PC-9 (cell line): ENCODE results near the gene UBE2H. TPM values are rescaled to one million over a fixed set of nuclear protein-coding genes. Genes with fewer than 3 reads are reported as not detected.
"Not testable (repeated sequence)": the region's sequence is repeated elsewhere in the genome, so short reads cannot be mapped to it uniquely, and the experiment has no call there.

Source experiments
- BruUV-seq: library from RNA; stranded (reverse); fragments of 400-500 nt; replicated peaks from 2 replicates; lab custom pipeline; 2021; lab: Mats Ljungman, UMichigan
- CTCF ChIA-PET: fragments of 300-600 bp; sonication (Branson Sonifier 250); formaldehyde crosslinking; loops from one replicate; lab custom pipeline; 2022; ENCODE audit warnings: antibody characterized with exemption; lab: Charles Lee
- POLR2A ChIA-PET: fragments of 300-600 bp; sonication (Branson Sonifier 250); formaldehyde crosslinking; loops from one replicate; lab custom pipeline; 2022; ENCODE audit warnings: antibody characterized with exemption; ENCODE audit not compliant: unreplicated experiment; lab: Charles Lee
- DNase-seq, 2 experiments: peaks; one replicate each; pipeline versions ENCODE4 v3.0.0 to v3.0.0-alpha.2; 2015 to 2022; ENCODE audit warnings: mixed read lengths in 1 of 2
- H2AFZ ChIP-seq: fragments of 200-600 bp; sonication (generic); 2 replicates; pipeline ENCODE4 v1.8.1; 2017; ENCODE audit warnings: antibody characterized with exemption
- H3F3A ChIP-seq: fragments of 200-600 bp; sonication (generic); 2 replicates; pipeline ENCODE4 v1.8.1; 2017; ENCODE audit warnings: antibody characterized with exemption, mild to moderate bottlenecking, low read depth; ENCODE audit not compliant: insufficient read depth
- H3K27ac ChIP-seq: fragments of 200-600 bp; sonication (generic); 2 replicates; pipeline ENCODE4 v1.6.1; 2016; ENCODE audit warnings: mixed run types
- H3K27me3 ChIP-seq: fragments of 200-600 bp; sonication (generic); 2 replicates; pipeline ENCODE4 v1.6.1; 2016; ENCODE audit warnings: low read depth, mixed run types; ENCODE audit not compliant: insufficient read depth
- H3K36me3 ChIP-seq: fragments of 200-600 bp; sonication (generic); 2 replicates; pipeline ENCODE4 v1.6.1; 2016; ENCODE audit warnings: low read depth, mixed run types
- H3K4me1 ChIP-seq: fragments of 200-600 bp; sonication (generic); replicated peaks from 2 replicates; pipeline ENCODE4 v1.6.1; 2016; ENCODE audit warnings: mixed run types; ENCODE audit not compliant: insufficient read depth
- H3K4me2 ChIP-seq: fragments of 200-600 bp; sonication (generic); 2 replicates; pipeline ENCODE4 v1.6.1; 2017; ENCODE audit warnings: mixed run types
- H3K4me3 ChIP-seq: fragments of 200-600 bp; sonication (generic); 2 replicates; pipeline ENCODE4 v1.6.1; 2016; ENCODE audit warnings: mixed run types
- H3K79me2 ChIP-seq: fragments of 200-600 bp; sonication (generic); 2 replicates; pipeline ENCODE4 v1.6.1; 2017; ENCODE audit warnings: low read depth, mixed run types
- H3K9me2 ChIP-seq: fragments of 200-600 bp; sonication (generic); 2 replicates; pipeline ENCODE4 v1.8.1; 2017; ENCODE audit warnings: mild to moderate bottlenecking; ENCODE audit not compliant: insufficient read depth
- H3K9me3 ChIP-seq: fragments of 200-600 bp; sonication (generic); 2 replicates; pipeline ENCODE4 v1.8.1; 2016; ENCODE audit warnings: low read depth; ENCODE audit not compliant: insufficient read depth
- H4K20me1 ChIP-seq: fragments of 200-600 bp; sonication (generic); 2 replicates; pipeline ENCODE4 v1.8.1; 2017; ENCODE audit not compliant: insufficient read depth
- EZH2 ChIP-seq: fragments of 200-600 bp; sonication (generic); IDR thresholded peaks from 2 replicates; pipeline ENCODE4 v1.8.0; 2017; ENCODE audit warnings: antibody characterized with exemption, low read depth
- intact Hi-C: fragments of 100-400 bp; cut with micrococcal nuclease; formaldehyde crosslinking; loops from one replicate; pipeline ENCODE4 v1.10.0; 2022; ENCODE audit not compliant: unreplicated experiment
- total RNA-seq: library from RNA; stranded (reverse); gene quantifications from 2 replicates; pipeline ENCODE4 v1.2.3, GENCODE V29; 2021
- TF ChIP-seq, protein P1 (sequence below): fragments of 200-600 bp; sonication (generic); conservative IDR thresholded peaks from 2 replicates; pipeline ENCODE4 v1.6.1; 2017; ENCODE audit warnings: mixed run types, antibody characterized with exemption, mild to moderate bottlenecking, moderate library complexity

Gene UBE2H
- total RNA-seq, 1 experiment from 2014 or later: 211 TPM

- Histone ChIP-seq H3K27me3 (no peaks in the 10 kb centered on the region), H3K4me3 (peak overlapping the region; percentile 88), H3F3A (peaks cover 25% of the 10 kb centered on the region; the same call in 1 of the 2 replicates), H4K20me1 (no peaks in the 10 kb centered on the region), H3K4me1 (peaks cover 17% of the 10 kb centered on the region; the same call in 1 of the 2 replicates), H2AFZ (peak overlapping the region; percentile 80), H3K9me3 (no peaks in the 10 kb centered on the region), H3K9me2 (no peaks in the 10 kb centered on the region), H3K36me3 (no peaks in the 10 kb centered on the region), H3K27ac (peak overlapping the region; percentile 88), H3K4me2 (peak overlapping the region; percentile 94), H3K79me2 (no peaks in the 10 kb centered on the region)
- intact Hi-C loops: loop anchor here (1.0 to 2.0 kb wide), 6 partner anchors 45 to 606 kb away; no protein-coding TSS in a partner anchor
- DNase-seq: peak; percentile 80 to 92
- POLR2A ChIA-PET: interaction anchor here (0.5 to 0.9 kb wide), 10 partner anchors 21 to 600 kb away, joined by 3 to 9 read pairs (median 4); partner anchors contain the start of gene AHCYL2
- TF ChIP-seq, protein P1, sequence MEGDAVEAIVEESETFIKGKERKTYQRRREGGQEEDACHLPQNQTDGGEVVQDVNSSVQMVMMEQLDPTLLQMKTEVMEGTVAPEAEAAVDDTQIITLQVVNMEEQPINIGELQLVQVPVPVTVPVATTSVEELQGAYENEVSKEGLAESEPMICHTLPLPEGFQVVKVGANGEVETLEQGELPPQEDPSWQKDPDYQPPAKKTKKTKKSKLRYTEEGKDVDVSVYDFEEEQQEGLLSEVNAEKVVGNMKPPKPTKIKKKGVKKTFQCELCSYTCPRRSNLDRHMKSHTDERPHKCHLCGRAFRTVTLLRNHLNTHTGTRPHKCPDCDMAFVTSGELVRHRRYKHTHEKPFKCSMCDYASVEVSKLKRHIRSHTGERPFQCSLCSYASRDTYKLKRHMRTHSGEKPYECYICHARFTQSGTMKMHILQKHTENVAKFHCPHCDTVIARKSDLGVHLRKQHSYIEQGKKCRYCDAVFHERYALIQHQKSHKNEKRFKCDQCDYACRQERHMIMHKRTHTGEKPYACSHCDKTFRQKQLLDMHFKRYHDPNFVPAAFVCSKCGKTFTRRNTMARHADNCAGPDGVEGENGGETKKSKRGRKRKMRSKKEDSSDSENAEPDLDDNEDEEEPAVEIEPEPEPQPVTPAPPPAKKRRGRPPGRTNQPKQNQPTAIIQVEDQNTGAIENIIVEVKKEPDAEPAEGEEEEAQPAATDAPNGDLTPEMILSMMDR: peak; percentile 43
- no peak for TF ChIP-seq EZH2
- TSS peak; percentile 35 for BruUV-seq
- CTCF ChIA-PET: interaction anchor here (0.5 to 1.0 kb wide), 10 partner anchors 38 to 1784 kb away, joined by 3 to 21 read pairs (median 4); no protein-coding TSS in a partner anchor
Observed at GRCh38 chr7:129824291-129825208, 128.2 kb downstream of the UBE2H start.

GRCh38 chr7:129823143-129823542 is 129.6 kb downstream of the UBE2H start:
- H2AFZ ChIP-seq, intact Hi-C loops, H3K27ac ChIP-seq, BruUV-seq, H3K36me3 ChIP-seq, DNase-seq, H3K27me3 ChIP-seq, H3K4me2 ChIP-seq, H3K4me3 ChIP-seq, H4K20me1 ChIP-seq, H3K9me2 ChIP-seq, H3K9me3 ChIP-seq, H3K79me2 ChIP-seq: not testable (repeated sequence)
- Histone ChIP-seq H3K4me1 (peaks cover 17% of the 10 kb centered on the region; the same call in 1 of the 2 replicates), H3F3A (peaks cover 24% of the 10 kb centered on the region; the same call in 1 of the 2 replicates)
- ChIA-PET CTCF (interaction anchor here (0.6 to 0.7 kb wide), 4 partner anchors 9 to 45 kb away, joined by 3 to 6 read pairs (median 4); no protein-coding TSS in a partner anchor), POLR2A (interaction anchor here (0.5 to 0.7 kb wide), 2 partner anchors 127 to 212 kb away, joined by 7 read pairs; partner anchors contain the start of gene NRF1)

GRCh38 chr7:129821476-129821875 is 131.3 kb downstream of the UBE2H start:
- CTCF ChIA-PET: no interaction called here
- TF ChIP-seq, protein P1: no peak
- no peak for TF ChIP-seq EZH2
- H3K9me2 ChIP-seq: no peaks in the 10 kb centered on the region
- no peaks in the 10 kb centered on the region for H3K36me3 ChIP-seq
- POLR2A ChIA-PET: no interaction called here
- H3K27ac ChIP-seq: no peak overlapping the region
- H3K27me3 ChIP-seq: no peaks in the 10 kb centered on the region
- H3K4me2 ChIP-seq: no peak overlapping the region
- DNase-seq: no peak
- H4K20me1 ChIP-seq: no peaks in the 10 kb centered on the region
- H3F3A ChIP-seq: peaks cover 8% of the 10 kb centered on the region; the same call in 1 of the 2 replicates
- H3K4me3 ChIP-seq: no peak overlapping the region
- no peak overlapping the region for H2AFZ ChIP-seq
- no peaks in the 10 kb centered on the region for H3K9me3 ChIP-seq
- no peaks in the 10 kb centered on the region for H3K79me2 ChIP-seq
- peaks cover 14% of the 10 kb centered on the region; the same call in 1 of the 2 replicates for H3K4me1 ChIP-seq
- intact Hi-C loops: no loop called here
- BruUV-seq: no TSS peak
